ENCODE data around the gene TIMP4.

DNA sequence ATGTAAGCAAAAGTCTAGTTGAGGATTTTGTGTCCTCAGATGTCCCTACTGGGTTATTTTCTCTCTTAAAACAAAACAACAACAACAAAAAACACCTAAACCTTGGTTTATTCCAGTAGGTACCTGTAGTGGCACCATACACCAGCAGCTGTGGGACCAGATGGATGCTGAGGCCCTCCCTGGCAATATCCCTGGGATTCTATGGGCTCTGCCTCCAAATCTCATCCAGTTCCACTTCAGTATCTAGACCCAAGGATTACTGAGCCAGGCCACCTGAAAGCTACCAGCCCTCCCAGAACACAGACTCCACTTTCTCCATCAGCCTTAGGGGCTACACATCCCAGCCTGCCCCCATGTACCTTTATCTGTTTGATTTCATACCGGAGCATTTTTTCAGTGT is 1.7 kb downstream of the TIMP4 start:
- TF ChIP-seq, protein P1, sequence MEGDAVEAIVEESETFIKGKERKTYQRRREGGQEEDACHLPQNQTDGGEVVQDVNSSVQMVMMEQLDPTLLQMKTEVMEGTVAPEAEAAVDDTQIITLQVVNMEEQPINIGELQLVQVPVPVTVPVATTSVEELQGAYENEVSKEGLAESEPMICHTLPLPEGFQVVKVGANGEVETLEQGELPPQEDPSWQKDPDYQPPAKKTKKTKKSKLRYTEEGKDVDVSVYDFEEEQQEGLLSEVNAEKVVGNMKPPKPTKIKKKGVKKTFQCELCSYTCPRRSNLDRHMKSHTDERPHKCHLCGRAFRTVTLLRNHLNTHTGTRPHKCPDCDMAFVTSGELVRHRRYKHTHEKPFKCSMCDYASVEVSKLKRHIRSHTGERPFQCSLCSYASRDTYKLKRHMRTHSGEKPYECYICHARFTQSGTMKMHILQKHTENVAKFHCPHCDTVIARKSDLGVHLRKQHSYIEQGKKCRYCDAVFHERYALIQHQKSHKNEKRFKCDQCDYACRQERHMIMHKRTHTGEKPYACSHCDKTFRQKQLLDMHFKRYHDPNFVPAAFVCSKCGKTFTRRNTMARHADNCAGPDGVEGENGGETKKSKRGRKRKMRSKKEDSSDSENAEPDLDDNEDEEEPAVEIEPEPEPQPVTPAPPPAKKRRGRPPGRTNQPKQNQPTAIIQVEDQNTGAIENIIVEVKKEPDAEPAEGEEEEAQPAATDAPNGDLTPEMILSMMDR (IDR thresholded peaks at IDR 0.05), result no peak
- TF ChIP-seq POLR2A (IDR thresholded peaks at IDR 0.05) (no peak), EP300 (IDR thresholded peaks at IDR 0.05) (no peak), POLR2AphosphoS5 (IDR thresholded peaks at IDR 0.05) (no peak)

All from suprapubic skin (tissue), 4 donors.